Stimulated activated memory B cell treated with anti-CD40 and anti-IgM and Interleukin-4, amounts not matched to agents 10 μg/mL and 1 μg/mL and 100 μg/mL, for 72 hours (primary cell): Measurements from ENCODE around the gene HPS4.

Source experiments
- ATAC-seq: fragments of 150-1000 bp; cut with Tn5 transposase; 2 replicates; pipeline ENCODE4 v1.10.0; 2021
- H3K27ac Mint-ChIP-seq: one replicate; pipeline ENCODE4 v1.8.0; 2022; ENCODE audit warnings: mild to moderate bottlenecking, mixed read lengths
- H3K27me3 Mint-ChIP-seq: one replicate; pipeline ENCODE4 v1.8.0; 2022; ENCODE audit warnings: mixed read lengths
- H3K36me3 Mint-ChIP-seq: one replicate; pipeline ENCODE4 v1.8.0; 2022; ENCODE audit warnings: mixed read lengths
- H3K4me1 Mint-ChIP-seq: one replicate; pipeline ENCODE4 v1.8.0; 2022; ENCODE audit warnings: mixed read lengths
- H3K4me3 Mint-ChIP-seq: one replicate; pipeline ENCODE4 v1.8.0; 2022; ENCODE audit warnings: mild to moderate bottlenecking, moderate library complexity, mixed read lengths
- H3K9me3 Mint-ChIP-seq: one replicate; pipeline ENCODE4 v1.8.0; 2022; ENCODE audit warnings: mixed read lengths

Gene HPS4

DNA sequence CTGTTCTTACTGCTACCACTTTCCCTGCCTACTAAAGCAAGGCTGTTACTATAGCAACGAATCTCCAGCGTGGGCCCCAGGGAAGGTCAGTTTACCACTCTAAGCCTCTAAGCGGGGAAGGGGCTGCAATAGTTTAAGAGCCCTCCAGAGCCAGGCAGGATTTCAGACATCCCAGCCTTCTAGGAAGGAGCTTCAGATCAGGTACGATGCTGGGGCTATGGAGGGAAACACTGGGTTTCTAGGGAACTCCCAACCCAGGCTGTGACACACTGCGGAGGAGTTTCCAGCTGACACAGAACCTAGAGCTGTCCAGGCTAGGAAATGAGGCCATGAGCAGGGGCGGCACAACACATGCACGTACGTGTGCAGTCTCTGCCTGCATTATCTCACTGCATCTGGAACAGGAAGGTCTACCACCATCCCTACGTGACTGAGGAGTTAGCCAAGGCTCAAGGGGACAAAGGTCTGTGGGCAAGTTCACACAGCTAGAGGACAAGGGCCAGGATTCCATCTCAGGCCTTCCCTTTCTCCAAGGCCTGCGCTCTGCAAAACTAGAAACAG lies 20.4 kb downstream of the HPS4 start:
- Mint-ChIP-seq H3K9me3 (no peaks in the 10 kb centered on the region), H3K4me1 (no peaks in the 10 kb centered on the region), H3K36me3 (peaks cover 36% of the 10 kb centered on the region), H3K4me3 (no peak overlapping the region), H3K27me3 (no peaks in the 10 kb centered on the region), H3K27ac (no peak overlapping the region)
- no peak for ATAC-seq

GRCh38 chr22:26462641-26463040 lies 20.9 kb downstream of the HPS4 start:
- no peak for ATAC-seq
- no peaks in the 10 kb centered on the region for H3K9me3 Mint-ChIP-seq
- H3K4me3 Mint-ChIP-seq: no peak overlapping the region
- no peak overlapping the region for H3K27ac Mint-ChIP-seq
- peaks cover 39% of the 10 kb centered on the region for H3K36me3 Mint-ChIP-seq
- no peaks in the 10 kb centered on the region for H3K4me1 Mint-ChIP-seq
- H3K27me3 Mint-ChIP-seq: no peaks in the 10 kb centered on the region

- Mint-ChIP-seq H3K27ac (no peak overlapping the region), H3K4me3 (no peak overlapping the region), H3K9me3 (no peaks in the 10 kb centered on the region), H3K27me3 (no peaks in the 10 kb centered on the region), H3K4me1 (no peaks in the 10 kb centered on the region), H3K36me3 (peaks cover 42% of the 10 kb centered on the region)
- ATAC-seq: no peak
These were observed 21.5 kb downstream of the HPS4 start for GRCh38 chr22:26462051-26462450.

- no peak for ATAC-seq
- no peaks in the 10 kb centered on the region for H3K9me3 Mint-ChIP-seq
- no peak overlapping the region for H3K27ac Mint-ChIP-seq
- H3K36me3 Mint-ChIP-seq: peaks cover 34% of the 10 kb centered on the region
- no peaks in the 10 kb centered on the region for H3K27me3 Mint-ChIP-seq
- no peaks in the 10 kb centered on the region for H3K4me1 Mint-ChIP-seq
- no peak overlapping the region for H3K4me3 Mint-ChIP-seq
These were observed 22.3 kb downstream of the HPS4 start for GRCh38 chr22:26461188-26461810.

- Mint-ChIP-seq H3K4me1 (no peaks in the 10 kb centered on the region), H3K9me3 (no peaks in the 10 kb centered on the region), H3K4me3 (no peak overlapping the region), H3K36me3 (peaks cover 31% of the 10 kb centered on the region), H3K27ac (no peak overlapping the region), H3K27me3 (no peaks in the 10 kb centered on the region)
- no peak for ATAC-seq
These were observed 23.4 kb downstream of the HPS4 start for GRCh38 chr22:26460202-26460601.

DNA sequence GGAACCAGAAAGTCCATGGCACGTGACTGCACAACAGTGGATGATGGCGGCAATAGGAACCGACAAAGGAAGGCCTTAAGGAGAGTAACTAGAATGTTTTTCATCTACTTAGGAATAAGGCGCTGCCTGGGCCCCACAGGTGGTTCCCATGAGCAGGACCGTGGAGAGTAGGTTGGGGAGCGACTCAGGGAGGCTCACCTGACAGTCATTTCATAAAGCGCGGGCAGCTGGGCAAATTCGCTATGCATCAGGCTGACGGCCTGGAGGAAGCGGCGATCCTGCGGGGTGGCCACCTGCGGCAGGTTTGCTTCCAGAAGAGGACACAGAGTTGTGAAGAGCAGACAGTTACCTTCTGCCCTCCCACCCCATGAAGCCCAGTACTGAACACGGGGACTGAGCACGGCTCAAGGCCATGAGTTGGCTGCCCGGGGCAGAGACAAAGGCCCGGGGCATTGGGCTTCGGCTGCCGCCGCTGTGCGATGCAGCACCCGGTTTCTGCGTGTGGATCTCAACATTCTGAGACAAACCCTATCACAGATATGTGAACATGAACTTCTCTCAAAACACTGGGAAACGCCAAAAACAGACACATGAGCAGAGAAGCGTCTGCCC lies 25.8 kb downstream of the HPS4 start:
- Mint-ChIP-seq H3K4me3 (no peak overlapping the region), H3K36me3 (peaks cover 39% of the 10 kb centered on the region), H3K27me3 (no peaks in the 10 kb centered on the region), H3K27ac (no peak overlapping the region), H3K4me1 (no peaks in the 10 kb centered on the region), H3K9me3 (no peaks in the 10 kb centered on the region)
- ATAC-seq: no peak

- ATAC-seq: no peak
- Mint-ChIP-seq H3K4me1 (no peaks in the 10 kb centered on the region), H3K27me3 (no peaks in the 10 kb centered on the region), H3K4me3 (no peak overlapping the region), H3K36me3 (peaks cover 61% of the 10 kb centered on the region), H3K9me3 (no peaks in the 10 kb centered on the region), H3K27ac (no peak overlapping the region)
These were observed 29.6 kb downstream of the HPS4 start for GRCh38 chr22:26453812-26454500.

DNA sequence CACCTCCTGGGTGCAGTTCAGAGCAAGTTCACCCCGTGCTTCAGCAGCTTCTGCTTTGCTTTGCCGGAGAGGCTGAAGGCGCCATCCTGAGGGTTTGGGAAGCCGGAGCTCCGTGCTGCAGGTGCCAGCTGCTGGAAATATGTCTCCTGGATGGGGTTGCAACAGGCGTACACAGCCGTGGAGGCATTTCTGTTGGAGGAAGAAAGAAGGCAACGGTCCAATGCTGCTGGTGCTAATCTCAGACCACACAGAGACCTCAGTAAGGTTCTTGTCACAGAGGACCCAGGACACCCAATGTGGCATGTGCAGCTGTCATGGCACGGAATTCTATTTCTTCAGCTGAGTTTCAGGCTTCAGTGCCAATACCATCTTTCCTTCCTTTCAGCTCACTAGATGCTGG lies 30.4 kb downstream of the HPS4 start:
- H3K4me1 Mint-ChIP-seq: no peaks in the 10 kb centered on the region
- ATAC-seq: no peak
- H3K4me3 Mint-ChIP-seq: no peak overlapping the region
- peaks cover 57% of the 10 kb centered on the region for H3K36me3 Mint-ChIP-seq
- no peaks in the 10 kb centered on the region for H3K9me3 Mint-ChIP-seq
- no peak overlapping the region for H3K27ac Mint-ChIP-seq
- H3K27me3 Mint-ChIP-seq: no peaks in the 10 kb centered on the region

GRCh38 chr22:26452236-26453016 lies 31.2 kb downstream of the HPS4 start:
- Mint-ChIP-seq H3K4me3 (no peak overlapping the region), H3K4me1 (no peaks in the 10 kb centered on the region), H3K27ac (no peak overlapping the region), H3K9me3 (no peaks in the 10 kb centered on the region), H3K27me3 (no peaks in the 10 kb centered on the region), H3K36me3 (peaks cover 50% of the 10 kb centered on the region)
- ATAC-seq: no peak

- no peaks in the 10 kb centered on the region for H3K27me3 Mint-ChIP-seq
- no peak for ATAC-seq
- H3K4me1 Mint-ChIP-seq: no peaks in the 10 kb centered on the region
- no peak overlapping the region for H3K27ac Mint-ChIP-seq
- no peaks in the 10 kb centered on the region for H3K9me3 Mint-ChIP-seq
- H3K36me3 Mint-ChIP-seq: peaks cover 43% of the 10 kb centered on the region
- no peak overlapping the region for H3K4me3 Mint-ChIP-seq
These were observed 33.0 kb downstream of the HPS4 start for GRCh38 chr22:26450453-26451185.

- Mint-ChIP-seq H3K27me3 (no peaks in the 10 kb centered on the region), H3K4me3 (no peak overlapping the region), H3K9me3 (no peaks in the 10 kb centered on the region), H3K36me3 (peaks cover 48% of the 10 kb centered on the region), H3K4me1 (no peaks in the 10 kb centered on the region), H3K27ac (no peak overlapping the region)
- no peak for ATAC-seq
These were observed 34.6 kb downstream of the HPS4 start for GRCh38 chr22:26448941-26449340.

DNA sequence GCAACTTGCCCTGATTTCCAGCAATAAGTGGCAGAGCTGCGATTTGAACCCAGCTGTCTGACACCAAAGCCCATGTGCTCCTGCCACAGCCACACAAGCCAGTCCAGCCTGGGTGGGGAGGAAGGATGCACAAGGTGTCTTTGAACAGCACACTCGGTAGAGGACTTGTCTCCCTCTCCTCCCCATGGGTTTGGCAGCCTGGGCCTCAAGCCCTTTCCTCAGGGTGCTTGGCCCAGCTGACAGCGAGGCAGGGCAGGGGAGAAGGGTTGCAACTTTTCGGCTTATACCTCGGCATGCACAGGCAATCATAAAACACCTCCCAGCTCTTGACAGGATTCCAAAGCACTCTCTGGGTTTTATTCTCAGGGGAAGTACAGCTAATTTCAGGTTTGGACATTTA lies 35.2 kb downstream of the HPS4 start:
- H3K27ac Mint-ChIP-seq: no peak overlapping the region
- H3K9me3 Mint-ChIP-seq: no peaks in the 10 kb centered on the region
- H3K4me3 Mint-ChIP-seq: no peak overlapping the region
- H3K36me3 Mint-ChIP-seq: peaks cover 47% of the 10 kb centered on the region
- H3K27me3 Mint-ChIP-seq: no peaks in the 10 kb centered on the region
- no peak for ATAC-seq
- no peaks in the 10 kb centered on the region for H3K4me1 Mint-ChIP-seq

GRCh38 chr22:26447584-26448329 lies 35.8 kb downstream of the HPS4 start:
- H3K36me3 Mint-ChIP-seq: peaks cover 47% of the 10 kb centered on the region
- no peaks in the 10 kb centered on the region for H3K4me1 Mint-ChIP-seq
- no peaks in the 10 kb centered on the region for H3K27me3 Mint-ChIP-seq
- no peak overlapping the region for H3K4me3 Mint-ChIP-seq
- no peak for ATAC-seq
- no peaks in the 10 kb centered on the region for H3K9me3 Mint-ChIP-seq
- no peak overlapping the region for H3K27ac Mint-ChIP-seq

DNA sequence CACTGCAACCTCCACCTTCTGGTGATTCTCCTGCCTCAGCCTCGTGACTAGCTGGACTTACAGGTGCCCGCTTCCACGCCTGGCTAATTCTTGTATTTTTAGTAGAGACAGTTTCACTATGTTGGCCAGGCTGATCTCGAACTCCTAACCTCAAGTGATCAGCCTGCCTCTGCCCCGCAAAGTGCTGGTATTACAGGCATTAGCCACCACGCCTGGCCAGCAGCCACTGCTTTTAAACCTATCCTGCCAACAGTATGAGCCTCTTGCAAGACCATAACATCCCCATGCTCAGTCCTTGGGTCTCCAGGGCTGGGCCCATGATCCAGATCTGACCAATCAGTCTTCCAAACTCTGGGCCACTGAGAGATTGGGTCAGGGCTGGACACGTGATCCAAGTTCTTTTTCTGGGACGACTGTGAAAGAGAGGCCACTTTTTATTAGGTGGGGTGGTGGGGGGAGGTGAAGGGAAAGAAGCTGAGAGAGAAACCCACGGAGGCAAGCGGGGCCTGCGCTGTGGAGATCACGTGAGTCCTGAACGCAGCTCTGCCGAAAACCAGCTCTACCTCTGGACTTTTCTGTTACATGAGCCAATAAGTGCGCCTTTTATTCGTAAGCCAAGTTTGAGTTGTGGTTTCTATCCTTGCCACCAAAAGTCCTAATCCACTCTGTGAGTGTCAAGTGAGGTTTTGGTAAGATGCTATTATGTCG lies 36.6 kb downstream of the HPS4 start:
- Mint-ChIP-seq H3K9me3 (no peaks in the 10 kb centered on the region), H3K27ac (no peak overlapping the region), H3K4me3 (no peak overlapping the region), H3K27me3 (no peaks in the 10 kb centered on the region), H3K4me1 (peaks cover 6% of the 10 kb centered on the region), H3K36me3 (peaks cover 46% of the 10 kb centered on the region)
- ATAC-seq: no peak
